GM20000 (cell line): Measurements from ENCODE around the gene DPP6.
"Not testable (repeated sequence)": the region's sequence is repeated elsewhere in the genome, so short reads cannot be mapped to it uniquely, and the experiment has no call there.

ENCODE experiments used
- DNase-seq: peaks from one replicate; pipeline ENCODE4 v3.0.0; 2012; ENCODE audit warnings: low spot score
- TF ChIP-seq, protein P1 (sequence below): IDR thresholded peaks from 2 replicates; pipeline ENCODE4 v1.5.1; 2012; ENCODE audit warnings: mild to moderate bottlenecking, control low read depth; ENCODE audit errors: extremely low read depth, missing control alignments

The DPP6 gene

GRCh38 chr7:154916381-154916780 is 864.2 kb downstream of the DPP6 start:
- DNase-seq, result no peak
- TF ChIP-seq, protein P1, sequence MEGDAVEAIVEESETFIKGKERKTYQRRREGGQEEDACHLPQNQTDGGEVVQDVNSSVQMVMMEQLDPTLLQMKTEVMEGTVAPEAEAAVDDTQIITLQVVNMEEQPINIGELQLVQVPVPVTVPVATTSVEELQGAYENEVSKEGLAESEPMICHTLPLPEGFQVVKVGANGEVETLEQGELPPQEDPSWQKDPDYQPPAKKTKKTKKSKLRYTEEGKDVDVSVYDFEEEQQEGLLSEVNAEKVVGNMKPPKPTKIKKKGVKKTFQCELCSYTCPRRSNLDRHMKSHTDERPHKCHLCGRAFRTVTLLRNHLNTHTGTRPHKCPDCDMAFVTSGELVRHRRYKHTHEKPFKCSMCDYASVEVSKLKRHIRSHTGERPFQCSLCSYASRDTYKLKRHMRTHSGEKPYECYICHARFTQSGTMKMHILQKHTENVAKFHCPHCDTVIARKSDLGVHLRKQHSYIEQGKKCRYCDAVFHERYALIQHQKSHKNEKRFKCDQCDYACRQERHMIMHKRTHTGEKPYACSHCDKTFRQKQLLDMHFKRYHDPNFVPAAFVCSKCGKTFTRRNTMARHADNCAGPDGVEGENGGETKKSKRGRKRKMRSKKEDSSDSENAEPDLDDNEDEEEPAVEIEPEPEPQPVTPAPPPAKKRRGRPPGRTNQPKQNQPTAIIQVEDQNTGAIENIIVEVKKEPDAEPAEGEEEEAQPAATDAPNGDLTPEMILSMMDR, result no peak

DNA sequence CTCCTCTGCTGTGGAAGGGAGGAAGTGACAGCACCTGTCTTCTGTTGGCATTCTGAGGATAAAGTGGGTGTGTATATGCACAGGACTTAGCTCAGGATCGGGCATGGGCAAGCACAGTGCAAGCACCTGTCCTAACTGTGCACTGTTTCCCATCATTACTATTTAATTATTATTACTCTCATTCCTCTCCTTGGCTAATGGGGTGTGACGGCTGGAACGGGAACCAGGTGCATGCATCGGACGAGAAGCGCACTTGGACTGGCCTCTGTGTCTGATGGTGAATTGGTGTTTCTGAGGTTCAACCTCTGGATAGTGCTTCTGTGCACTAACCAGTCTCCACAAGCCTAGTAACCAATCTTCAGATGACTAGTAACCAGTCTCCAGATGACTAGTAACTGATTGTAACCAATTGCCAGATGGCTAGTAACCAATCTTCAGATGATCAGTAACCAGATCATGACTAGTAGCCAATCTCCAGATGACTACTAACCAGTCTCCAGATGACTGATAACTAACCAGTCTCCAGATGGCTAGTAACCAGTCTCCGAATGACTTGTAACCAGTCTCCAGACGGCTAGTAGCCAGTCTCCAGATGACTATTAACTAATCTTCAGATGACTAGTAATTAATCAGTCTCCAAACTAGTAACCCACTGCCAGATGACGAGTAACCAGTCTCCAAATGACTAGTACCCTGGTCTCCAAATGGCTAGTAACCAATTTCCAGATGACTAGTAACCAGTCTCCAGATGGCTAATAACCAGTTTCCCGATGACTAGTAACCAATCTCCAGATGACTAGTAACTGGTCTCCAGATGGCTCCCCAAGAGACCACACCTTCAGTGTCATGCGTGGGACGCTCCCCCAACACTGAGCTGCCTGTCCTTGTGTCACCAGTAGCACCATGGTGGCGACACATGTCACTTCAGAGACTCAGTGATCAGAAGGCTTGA is 864.9 kb downstream of the DPP6 start:
- no peak for DNase-seq
- TF ChIP-seq, protein P1, result no peak

DNA sequence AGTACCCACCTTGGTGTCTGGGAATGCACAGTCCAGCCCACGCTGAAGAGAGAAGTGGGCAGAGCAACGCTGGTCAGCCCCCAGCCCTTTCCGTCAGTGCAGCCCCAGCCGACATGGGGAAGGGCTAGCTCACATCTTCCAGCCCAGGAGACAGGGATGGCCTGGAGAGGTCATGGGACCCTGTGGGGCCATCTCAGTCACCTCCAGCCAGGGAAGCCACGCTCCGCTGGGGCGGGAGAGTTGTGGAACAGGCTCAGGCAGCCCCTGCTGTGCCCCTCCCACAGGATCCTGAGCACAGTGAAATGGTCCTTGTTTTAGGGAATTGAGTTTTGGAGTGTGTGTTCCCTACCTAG is 865.6 kb downstream of the DPP6 start:
- DNase-seq, result no peak
- TF ChIP-seq, protein P1, result no peak

GRCh38 chr7:154918266-154918665 is 866.1 kb downstream of the DPP6 start:
- no peak for DNase-seq
- TF ChIP-seq, protein P1, result no peak

DNA sequence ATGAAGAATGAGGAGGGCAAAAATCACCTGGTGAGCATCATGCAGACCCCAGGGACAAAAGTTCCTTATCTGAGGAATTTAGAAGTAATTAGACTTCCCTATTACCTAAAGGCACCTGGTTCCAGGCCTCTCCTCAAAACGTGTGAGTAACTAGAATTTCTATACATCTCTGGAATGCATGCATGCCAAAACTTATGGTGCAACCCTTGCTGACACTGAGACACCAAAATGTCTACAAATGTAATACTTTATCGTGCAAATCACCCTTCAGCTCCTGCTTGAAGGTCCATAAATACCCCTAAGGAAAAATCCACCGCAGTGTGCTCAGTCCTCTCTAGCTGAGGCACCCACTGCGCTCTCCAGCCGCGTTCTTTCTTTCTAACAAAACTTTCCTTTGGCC is 866.5 kb downstream of the DPP6 start:
- no peak for DNase-seq
- TF ChIP-seq, protein P1, result no peak

DNA sequence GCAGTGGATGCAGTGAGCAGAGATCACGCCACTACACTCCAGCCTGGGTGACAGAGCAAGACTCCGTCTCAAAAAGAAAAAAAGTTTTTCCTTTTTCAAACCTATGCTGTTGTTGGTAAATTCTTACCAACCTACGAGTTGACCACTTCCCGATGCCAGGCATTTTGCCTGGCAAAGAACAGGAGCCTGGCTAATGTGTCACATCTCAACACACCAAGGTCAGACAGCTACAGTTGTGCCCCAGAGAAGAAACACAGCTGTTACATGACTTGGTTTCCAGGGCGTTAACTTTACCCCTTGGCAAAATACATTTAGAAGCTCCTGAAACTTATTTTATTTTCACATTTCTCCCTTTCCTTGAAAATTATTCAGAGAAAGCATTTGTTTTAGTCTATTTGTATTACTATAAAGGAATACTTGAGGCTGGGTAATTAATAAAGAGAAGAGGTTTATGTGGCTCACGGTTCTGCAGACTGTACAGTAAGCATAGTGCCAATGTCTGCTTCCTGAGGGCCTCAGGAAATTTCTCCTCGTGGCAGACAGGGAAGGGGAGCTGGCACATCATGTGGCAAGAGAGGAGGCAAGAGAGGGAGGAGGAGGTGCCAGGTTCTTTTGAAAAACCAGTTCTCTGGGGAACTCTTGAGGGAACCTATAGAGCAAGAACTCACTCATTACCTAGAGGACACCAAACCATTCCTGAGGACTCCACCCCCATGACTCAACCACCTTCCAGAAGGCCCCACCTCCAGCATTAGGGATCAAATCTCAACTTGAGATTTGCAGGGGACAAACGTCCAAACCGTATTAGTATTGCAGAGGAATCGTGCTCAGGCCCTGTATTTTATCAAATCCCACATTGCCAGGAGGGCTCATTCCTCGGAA is 867.4 kb downstream of the DPP6 start:
- DNase-seq, result no peak
- TF ChIP-seq, protein P1, result no peak

DNA sequence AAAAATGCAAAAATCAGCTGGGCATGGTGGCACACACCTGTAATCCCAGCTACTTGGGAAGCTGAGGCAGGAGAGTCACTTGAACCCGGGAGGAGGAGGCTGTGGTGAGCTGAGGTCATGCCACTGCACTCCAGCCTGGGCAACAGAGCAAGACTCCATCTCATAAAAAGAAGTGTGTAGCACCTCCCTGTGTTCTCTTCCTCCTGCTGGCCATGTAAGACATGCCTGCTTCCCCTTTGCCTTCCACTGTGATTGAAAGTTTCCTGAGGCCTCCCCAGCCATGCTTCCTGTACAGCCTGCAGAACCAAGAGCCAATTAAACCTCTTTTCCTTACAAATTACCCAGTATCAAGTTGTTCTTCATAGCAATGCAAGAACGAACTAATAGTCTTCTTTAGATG is 870.3 kb downstream of the DPP6 start:
- DNase-seq, result not testable (repeated sequence)
